Measurements from ENCODE around the gene VCP. TPM values are rescaled to one million over a fixed set of nuclear protein-coding genes. Genes with fewer than 3 reads are reported as not detected.
A peak's percentile ranks its signal among the peaks of the same experiment; 100 is the strongest.

Gene VCP
- total and polyA plus RNA-seq, 9 donors = 152 to 198 (median 181) TPM

- H3K27me3 ChIP-seq (ENCODE audit: control insufficient read depth, insufficient read depth, low read length) = no peaks in the 10 kb centered on the region
- H3K4me1 ChIP-seq (ENCODE audit: control insufficient read depth, insufficient read depth, low read length) = peaks cover 19% of the 10 kb centered on the region
- no peaks in the 10 kb centered on the region for H3K9me3 ChIP-seq (replicated peaks; ENCODE audit: control insufficient read depth, low read depth, low read length)
- peaks cover 73% of the 10 kb centered on the region for H3K36me3 ChIP-seq (ENCODE audit: control insufficient read depth, insufficient read depth, low read length)
- H3K27ac ChIP-seq (ENCODE audit: low read length) = peak overlapping the region; percentile 77
- 10% methylated on average over 2 of the region's 5 CpGs for WGBS (ENCODE audit: insufficient coverage)
- no peak for DNase-seq
- peak overlapping the region; percentile 80 for H3K4me3 ChIP-seq (ENCODE audit: low read length)
Observed at GRCh38 chr9:35103660-35104191, 31.3 kb upstream of the VCP start.

DNA sequence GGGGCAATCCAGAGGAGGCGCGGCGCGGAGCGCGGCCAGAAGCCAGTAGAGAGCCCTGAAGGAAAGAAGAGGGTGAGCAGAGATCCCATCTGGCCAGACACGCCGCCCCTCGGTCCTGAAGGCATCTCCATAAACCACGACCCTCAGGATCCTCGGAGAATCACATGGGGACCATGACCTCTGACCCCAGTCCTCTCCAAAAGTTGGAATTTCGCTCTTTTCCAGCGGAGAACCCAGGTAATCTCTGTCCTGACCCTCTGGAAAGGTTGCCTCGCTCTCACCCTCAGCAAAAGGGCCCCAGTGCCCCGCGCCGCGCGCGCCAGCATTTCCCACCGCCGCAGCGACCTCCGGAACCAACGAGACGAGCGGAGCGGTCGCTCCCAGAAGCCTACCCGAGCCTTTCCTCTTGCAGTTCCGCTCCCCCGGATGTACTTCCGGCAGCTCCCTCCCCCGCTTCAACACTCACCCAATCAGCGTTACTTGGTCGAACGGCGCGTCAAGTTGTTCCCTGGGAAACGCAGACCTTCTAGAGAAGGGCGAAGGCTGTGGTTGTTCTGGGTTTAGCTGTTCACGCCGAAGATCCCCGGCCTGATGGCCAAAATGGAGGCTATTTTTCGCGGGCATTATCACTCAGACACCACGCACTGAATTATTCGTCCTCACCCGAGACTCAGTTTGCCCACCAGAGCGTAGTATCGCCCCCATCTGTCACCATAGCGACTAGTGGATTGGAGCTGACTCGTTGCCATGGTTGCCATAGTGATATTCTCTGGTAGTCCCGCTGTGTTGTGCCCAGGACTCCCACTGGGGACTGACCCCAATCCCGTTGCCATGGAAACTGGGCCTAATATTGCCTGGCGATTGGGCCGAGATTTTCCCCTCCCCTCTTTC lies 30.6 kb upstream of the VCP start, which contains the start of gene STOML2:
Gene STOML2, minus strand, starts transcription at position 363 of the 891 bp plus-strand sequence. Its CDS starts 37 bp downstream, at position 326.
- WGBS (ENCODE audit: insufficient coverage) = under 1% methylated on average over 49 of the region's 57 CpGs
- peaks cover 66% of the 10 kb centered on the region for H3K36me3 ChIP-seq (ENCODE audit: control insufficient read depth, insufficient read depth, low read length)
- no peaks in the 10 kb centered on the region for H3K9me3 ChIP-seq (replicated peaks; ENCODE audit: control insufficient read depth, low read depth, low read length)

DNA sequence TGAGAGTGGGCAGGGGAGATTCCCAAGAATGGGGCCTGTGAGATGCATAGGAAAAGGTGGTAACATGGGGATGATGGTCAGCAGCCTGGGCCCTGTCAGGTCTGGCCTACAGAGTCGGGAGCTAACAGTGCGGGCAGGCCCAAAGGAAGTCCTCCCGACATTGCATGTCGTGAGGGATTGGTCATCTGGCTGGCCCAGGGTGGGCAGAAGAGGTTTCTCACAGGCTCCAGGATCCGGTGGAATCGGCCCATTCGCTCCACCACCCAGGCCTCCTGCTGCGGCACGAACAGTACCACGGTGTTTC lies 30.0 kb upstream of the VCP start:
- H3K36me3 ChIP-seq (ENCODE audit: control insufficient read depth, insufficient read depth, low read length) = peaks cover 60% of the 10 kb centered on the region

More for the DNA sequence above, 30.6 kb upstream of the VCP start, which contains the start of gene STOML2:
- DNase-seq = peak; percentile 99
- H3K27me3 ChIP-seq (ENCODE audit: control insufficient read depth, insufficient read depth, low read length) = no peaks in the 10 kb centered on the region
- H3K27ac ChIP-seq (ENCODE audit: low read length) = peak within 1 kb of the TSS; percentile 77
- peak within 1 kb of the TSS; percentile 80 for H3K4me3 ChIP-seq (ENCODE audit: low read length)
- peaks cover 19% of the 10 kb centered on the region for H3K4me1 ChIP-seq (ENCODE audit: control insufficient read depth, insufficient read depth, low read length)

DNA sequence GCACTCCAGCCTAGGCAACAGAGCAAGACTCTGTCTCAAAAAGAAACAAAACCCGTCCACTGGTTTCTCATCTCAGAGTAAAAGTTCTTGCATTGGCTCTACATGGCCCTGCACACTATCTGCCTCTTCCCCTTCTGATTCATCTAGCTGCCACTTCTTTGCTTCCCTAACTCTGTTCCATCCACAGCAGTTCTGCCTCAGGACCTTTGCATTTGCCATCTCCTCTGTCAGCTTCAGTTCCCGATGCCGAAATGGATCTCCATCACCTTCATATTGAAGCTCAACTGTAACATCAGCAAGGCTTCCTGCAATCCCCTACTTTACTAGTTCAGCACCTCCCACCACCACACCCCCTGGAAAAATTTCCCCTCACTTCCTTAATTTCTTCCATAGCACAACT lies 25.1 kb upstream of the VCP start:
- peaks cover 52% of the 10 kb centered on the region for H3K36me3 ChIP-seq (ENCODE audit: control insufficient read depth, insufficient read depth, low read length)
- 92% methylated on average over 3 of the region's 3 CpGs for WGBS (ENCODE audit: insufficient coverage)

More for the DNA sequence above, 30.0 kb upstream of the VCP start:
- no peak for DNase-seq
- H3K4me1 ChIP-seq (ENCODE audit: control insufficient read depth, insufficient read depth, low read length) = peaks cover 19% of the 10 kb centered on the region
- WGBS (ENCODE audit: insufficient coverage) = 3% methylated on average over 10 of the region's 10 CpGs
- peak overlapping the region; percentile 80 for H3K4me3 ChIP-seq (ENCODE audit: low read length)
- no peaks in the 10 kb centered on the region for H3K9me3 ChIP-seq (replicated peaks; ENCODE audit: control insufficient read depth, low read depth, low read length)
- H3K27ac ChIP-seq (ENCODE audit: low read length) = peak overlapping the region; percentile 77
- H3K27me3 ChIP-seq (ENCODE audit: control insufficient read depth, insufficient read depth, low read length) = no peaks in the 10 kb centered on the region

GRCh38 chr9:35096035-35096849 lies 23.8 kb upstream of the VCP start, which contains the start of gene PIGO:
Gene PIGO, minus strand, starts transcription at chr9:35096591. Its CDS starts 1,026 bp downstream, at chr9:35095565.
- Histone ChIP-seq H3K4me3 (ENCODE audit: low read length) (peak within 1 kb of the TSS; percentile 91), H3K9me3 (replicated peaks; ENCODE audit: control insufficient read depth, low read depth, low read length) (no peaks in the 10 kb centered on the region), H3K36me3 (ENCODE audit: control insufficient read depth, insufficient read depth, low read length) (peaks cover 54% of the 10 kb centered on the region), H3K27ac (ENCODE audit: low read length) (peak within 1 kb of the TSS; percentile 88), H3K27me3 (ENCODE audit: control insufficient read depth, insufficient read depth, low read length) (no peaks in the 10 kb centered on the region), H3K4me1 (ENCODE audit: control insufficient read depth, insufficient read depth, low read length) (peaks cover 11% of the 10 kb centered on the region)
- peak; percentile 90 for DNase-seq
- under 1% methylated on average over 37 of the region's 53 CpGs for WGBS (ENCODE audit: insufficient coverage)

More for the DNA sequence above, 25.1 kb upstream of the VCP start:
- Histone ChIP-seq H3K27me3 (ENCODE audit: control insufficient read depth, insufficient read depth, low read length) (no peaks in the 10 kb centered on the region), H3K9me3 (replicated peaks; ENCODE audit: control insufficient read depth, low read depth, low read length) (no peaks in the 10 kb centered on the region), H3K4me3 (ENCODE audit: low read length) (no peak overlapping the region), H3K4me1 (ENCODE audit: control insufficient read depth, insufficient read depth, low read length) (peaks cover 19% of the 10 kb centered on the region), H3K27ac (ENCODE audit: low read length) (no peak overlapping the region)
- no peak for DNase-seq

DNA sequence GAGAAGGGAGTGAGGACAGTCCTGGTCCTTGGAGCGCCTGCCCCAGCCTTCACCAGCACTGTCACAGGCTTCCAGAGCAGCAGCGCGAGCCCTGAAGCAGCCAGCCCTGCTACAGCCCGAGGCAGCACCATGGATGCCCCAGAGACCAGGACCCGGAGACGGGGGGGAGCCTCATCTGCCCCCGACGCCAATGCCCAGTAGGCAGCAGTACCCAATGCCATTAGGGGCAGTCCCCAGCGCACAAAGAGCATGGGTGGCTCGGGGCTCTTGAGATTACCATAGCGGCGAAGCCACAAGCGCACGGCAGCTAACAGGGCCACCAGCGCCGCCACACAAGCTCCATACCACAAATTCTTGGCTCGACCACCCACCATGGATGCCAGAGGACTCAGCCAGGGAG lies 19.1 kb upstream of the VCP start:
- Histone ChIP-seq H3K27ac (ENCODE audit: low read length) (no peak overlapping the region), H3K9me3 (replicated peaks; ENCODE audit: control insufficient read depth, low read depth, low read length) (no peaks in the 10 kb centered on the region), H3K27me3 (ENCODE audit: control insufficient read depth, insufficient read depth, low read length) (no peaks in the 10 kb centered on the region), H3K36me3 (ENCODE audit: control insufficient read depth, insufficient read depth, low read length) (peaks cover 78% of the 10 kb centered on the region), H3K4me3 (ENCODE audit: low read length) (no peak overlapping the region), H3K4me1 (ENCODE audit: control insufficient read depth, insufficient read depth, low read length) (peaks cover 9% of the 10 kb centered on the region)
- WGBS (ENCODE audit: insufficient coverage) = 96% methylated on average over 13 of the region's 17 CpGs
- no peak for DNase-seq

DNA sequence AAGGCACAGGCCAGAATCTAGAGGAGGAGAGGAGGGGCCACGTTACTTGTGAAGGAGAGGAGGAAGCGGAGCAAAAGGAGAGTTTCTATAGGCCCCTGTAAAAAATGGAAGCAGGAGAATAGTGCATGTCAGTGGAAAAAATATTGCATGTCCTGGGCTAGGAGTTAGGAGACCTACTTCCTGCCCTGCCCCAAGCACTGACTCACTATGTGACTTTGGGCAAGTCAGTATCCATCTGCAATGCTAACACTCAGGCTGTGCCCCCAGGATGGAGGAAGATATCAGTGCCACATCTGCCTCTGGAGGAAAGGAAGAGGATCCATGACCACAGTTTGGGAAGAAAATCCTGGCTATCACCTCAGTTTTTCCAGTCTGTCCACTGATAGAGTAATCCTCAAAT lies 17.0 kb upstream of the VCP start:
- Histone ChIP-seq H3K4me3 (ENCODE audit: low read length) (no peak overlapping the region), H3K36me3 (ENCODE audit: control insufficient read depth, insufficient read depth, low read length) (peaks cover 70% of the 10 kb centered on the region), H3K4me1 (ENCODE audit: control insufficient read depth, insufficient read depth, low read length) (no peaks in the 10 kb centered on the region), H3K27me3 (ENCODE audit: control insufficient read depth, insufficient read depth, low read length) (no peaks in the 10 kb centered on the region), H3K27ac (ENCODE audit: low read length) (no peak overlapping the region), H3K9me3 (replicated peaks; ENCODE audit: control insufficient read depth, low read depth, low read length) (no peaks in the 10 kb centered on the region)
- WGBS (ENCODE audit: insufficient coverage) = 70% methylated on average over 2 of the region's 2 CpGs
- no peak for DNase-seq

- no peak for DNase-seq
- Histone ChIP-seq H3K4me3 (ENCODE audit: low read length) (no peak overlapping the region), H3K4me1 (ENCODE audit: control insufficient read depth, insufficient read depth, low read length) (no peaks in the 10 kb centered on the region), H3K9me3 (replicated peaks; ENCODE audit: control insufficient read depth, low read depth, low read length) (no peaks in the 10 kb centered on the region), H3K27ac (ENCODE audit: low read length) (no peak overlapping the region), H3K27me3 (ENCODE audit: control insufficient read depth, insufficient read depth, low read length) (no peaks in the 10 kb centered on the region), H3K36me3 (ENCODE audit: control insufficient read depth, insufficient read depth, low read length) (peaks cover 31% of the 10 kb centered on the region)
- no CpG with 5 or more reads among the region's 2 CpGs for WGBS (ENCODE audit: insufficient coverage)
Observed at GRCh38 chr9:35085078-35085477, 12.7 kb upstream of the VCP start.

GRCh38 chr9:35079426-35080341 lies 7.3 kb upstream of the VCP start, which contains the start of gene FANCG:
Gene FANCG, minus strand, starts transcription at chr9:35079942. Its CDS starts 418 bp downstream, at chr9:35079524.
- Histone ChIP-seq H3K4me1 (ENCODE audit: control insufficient read depth, insufficient read depth, low read length) (peaks cover 19% of the 10 kb centered on the region), H3K9me3 (replicated peaks; ENCODE audit: control insufficient read depth, low read depth, low read length) (no peaks in the 10 kb centered on the region), H3K36me3 (ENCODE audit: control insufficient read depth, insufficient read depth, low read length) (peaks cover 37% of the 10 kb centered on the region), H3K4me3 (ENCODE audit: low read length) (peak within 1 kb of the TSS; percentile 78), H3K27ac (ENCODE audit: low read length) (peak within 1 kb of the TSS; percentile 92), H3K27me3 (ENCODE audit: control insufficient read depth, insufficient read depth, low read length) (no peaks in the 10 kb centered on the region)
- peak; percentile 97 for DNase-seq
- WGBS (ENCODE audit: insufficient coverage) = 0% methylated on average over 58 of the region's 67 CpGs

Measured in muscle of leg (tissue), 11 donors.